Thyroid gland (tissue), 4 donors: ENCODE measurements around the gene VPS11. TPM values are rescaled to one million over a fixed set of nuclear protein-coding genes. Genes with fewer than 3 reads are reported as not detected.
"Not testable (repeated sequence)": the region's sequence is repeated elsewhere in the genome, so short reads cannot be mapped to it uniquely, and the experiment has no call there.

Experiments used
- DNase-seq, 2 donors: peaks; one replicate each; pipeline ENCODE4 v3.0.0-alpha.2; 2019
- H3K27ac ChIP-seq, 3 donors: fragments of 200-600 bp; sonication (generic); 1 replicate in 2 of 3; 2 replicates in 1 of 3; pipeline ENCODE4 v1.5.1; 2016 to 2019; ENCODE audit warnings: mild to moderate bottlenecking in 1 of 3, moderate library complexity in 1 of 3
- H3K27me3 ChIP-seq: fragments of 200-600 bp; sonication (generic); one replicate; pipeline ENCODE4 v1.5.1; 2019
- H3K36me3 ChIP-seq, 2 donors: fragments of 200-600 bp; sonication (generic); one replicate each; pipeline ENCODE4 v1.5.1; 2016 to 2019
- H3K4me1 ChIP-seq, 2 donors: fragments of 200-600 bp; sonication (generic); one replicate each; pipeline ENCODE4 v1.5.1; 2017 to 2019
- H3K4me3 ChIP-seq, 3 donors: fragments of 200-600 bp; sonication (generic); replicated peaks in 1 of 3; 1 replicate in 2 of 3; 2 replicates in 1 of 3; pipeline ENCODE4 v1.5.1; 2016; ENCODE audit warnings: mild to moderate bottlenecking in 1 of 3
- H3K9me3 ChIP-seq: fragments of 200-600 bp; sonication (generic); one replicate; pipeline ENCODE4 v1.5.1; 2017
- CTCF ChIP-seq, 6 experiments: fragments of 200-600 bp in 3 of 6; fragments of 450-650 bp in 3 of 6; sonication (generic) in 3 of 6; IDR thresholded peaks; one replicate each; pipeline ENCODE4 v1.5.1; 2016 to 2019; ENCODE audit warnings: antibody characterized with exemption in 6 of 6, mild to moderate bottlenecking in 2 of 6, inconsistent platforms in 1 of 6, moderate library complexity in 1 of 6
- POLR2A ChIP-seq, 2 donors: fragments of 450-650 bp; IDR thresholded peaks; one replicate each; pipeline ENCODE4 v1.6.1; 2017; ENCODE audit warnings: antibody characterized with exemption in 2 of 2, mild to moderate bottlenecking in 2 of 2, moderate library complexity in 1 of 2
- WGBS, 2 donors: methylation state at CpG; one replicate each; pipeline ENCODE4 v1.1.5; 2017; 5-methylcytosine and 5-hydroxymethylcytosine counted together
- intact Hi-C: fragments of 100-400 bp; cut with DNase I; formaldehyde crosslinking; loops from one replicate; pipeline ENCODE4 v1.15.1; 2023
- total RNA-seq, 4 donors: library from RNA; depleted of rRNA; stranded (reverse); fragments of >200 nt; gene quantifications; one replicate each; pipeline ENCODE4 v1.2.3, GENCODE V29; 2016

The VPS11 gene
- total RNA-seq, 4 donors from 2014 or later, result 40.3 to 64.4 (median 47.4) TPM

DNA sequence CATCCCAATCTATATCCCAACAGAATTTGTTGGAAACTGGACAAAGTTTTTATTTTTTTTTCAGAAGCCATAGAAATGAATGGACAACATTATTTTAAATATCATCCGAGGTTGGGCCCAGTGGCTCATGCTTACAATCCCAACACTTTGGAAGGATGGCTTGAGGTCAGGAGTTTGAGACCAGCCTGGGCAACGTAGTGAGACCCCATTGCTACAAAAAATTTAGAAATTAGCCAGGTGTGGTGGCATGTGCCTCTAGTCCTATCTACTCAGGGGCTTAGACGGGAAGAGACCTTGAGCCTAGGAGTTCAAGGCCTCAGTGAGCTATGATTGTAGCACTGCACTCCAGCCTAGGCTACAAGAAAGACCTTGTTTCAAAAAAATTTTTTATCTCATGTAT is 32.8 kb upstream of the VPS11 start:
- no peak for TF ChIP-seq POLR2A (IDR thresholded peaks at IDR 0.05)
- Histone ChIP-seq H3K36me3 (no peaks in the 10 kb centered on the region), H3K4me1 (peaks cover 4 to 10% of the 10 kb centered on the region in 2 donors), H3K27me3 (no peaks in the 10 kb centered on the region), H3K4me3 (no peak overlapping the region), H3K9me3 (no peaks in the 10 kb centered on the region), H3K27ac (no peak overlapping the region)
- intact Hi-C loops, result no loop called here
- 84 to 86% methylated on average over 3 of the region's 3 CpGs for WGBS, 2 donors
- no peak for DNase-seq

- Histone ChIP-seq H3K36me3 (no peaks in the 10 kb centered on the region), H3K4me1 (peaks cover 0 to 8% of the 10 kb centered on the region in 2 donors), H3K9me3 (no peaks in the 10 kb centered on the region), H3K27me3 (no peaks in the 10 kb centered on the region), H3K27ac (no peak overlapping the region), H3K4me3 (no peak overlapping the region)
- intact Hi-C loops, result no loop called here
- 74 to 79% methylated on average over 5 of the region's 5 CpGs for WGBS, 2 donors
- DNase-seq, result no peak
- TF ChIP-seq POLR2A (IDR thresholded peaks at IDR 0.05) (no peak), CTCF (IDR thresholded peaks at IDR 0.05) (no peak)
Measured at GRCh38 chr11:119038884-119039283, 28.7 kb upstream of the VPS11 start.

DNA sequence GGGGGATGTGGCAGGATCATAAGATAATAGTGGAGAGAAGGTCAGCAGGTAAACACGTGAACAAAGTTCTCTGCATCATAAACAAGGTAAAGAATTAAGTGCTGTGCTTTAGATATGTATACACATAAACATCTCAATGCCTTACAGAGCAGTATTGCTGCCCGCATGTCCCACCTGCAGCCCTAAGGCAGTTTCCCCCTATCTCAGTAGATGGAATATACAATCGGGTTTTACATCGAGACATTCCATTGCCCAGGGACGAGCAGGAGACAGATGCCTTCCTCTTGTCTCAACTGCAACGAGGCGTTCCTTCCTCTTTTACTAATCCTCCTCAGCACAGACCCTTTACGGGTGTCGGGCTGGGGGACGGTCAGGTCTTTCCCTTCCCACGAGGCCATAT is 28.1 kb upstream of the VPS11 start:
- intact Hi-C loops, H3K9me3 ChIP-seq, H3K36me3 ChIP-seq, DNase-seq, H3K27me3 ChIP-seq, H3K4me1 ChIP-seq, H3K27ac ChIP-seq, H3K4me3 ChIP-seq: not testable (repeated sequence)
- WGBS, 2 donors, result 21 to 25% methylated on average over 9 to 11 of the region's 11 CpGs

- TF ChIP-seq POLR2A (IDR thresholded peaks at IDR 0.05) (no peak), CTCF (IDR thresholded peaks at IDR 0.05) (no peak)
- 93% methylated on average over 4 of the region's 4 CpGs for WGBS, 2 donors
Measured at GRCh38 chr11:119041821-119042514, 25.6 kb upstream of the VPS11 start.

DNA sequence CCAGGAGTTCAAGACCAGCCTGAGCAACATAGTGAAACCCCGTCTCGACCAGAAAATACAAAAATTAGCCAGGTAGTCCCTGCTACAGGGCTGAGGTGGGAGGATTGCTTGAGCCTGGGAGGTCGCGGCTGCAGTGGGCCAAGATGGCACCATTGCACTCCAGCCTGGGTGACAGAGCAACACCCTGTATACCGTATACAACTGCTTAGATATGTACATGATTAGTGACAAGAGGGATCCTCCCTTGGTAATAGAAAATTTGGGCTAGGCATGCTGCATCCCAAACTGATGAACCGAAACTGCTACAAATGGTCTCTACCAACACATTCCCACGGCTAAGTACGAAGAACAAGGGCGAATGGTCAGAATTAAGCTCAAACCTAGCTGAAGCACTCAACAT is 24.7 kb upstream of the VPS11 start:
- DNase-seq, result no peak
- intact Hi-C loops, result no loop called here
- Histone ChIP-seq H3K27me3 (no peaks in the 10 kb centered on the region), H3K36me3 (peaks cover 31 to 33% of the 10 kb centered on the region in 2 donors), H3K4me3 (no peak overlapping the region), H3K27ac (no peak overlapping the region), H3K4me1 (peaks cover 0 to 8% of the 10 kb centered on the region in 2 donors), H3K9me3 (no peaks in the 10 kb centered on the region)
- WGBS, 2 donors, result 86 to 91% methylated on average over 9 of the region's 9 CpGs
- no peak for TF ChIP-seq POLR2A (IDR thresholded peaks at IDR 0.05)
- no peak for TF ChIP-seq CTCF (IDR thresholded peaks at IDR 0.05)

More at GRCh38 chr11:119041821-119042514, 25.6 kb upstream of the VPS11 start:
- peaks cover 22 to 24% of the 10 kb centered on the region in 2 donors for H3K36me3 ChIP-seq
- intact Hi-C loops, result no loop called here
- no peak overlapping the region for H3K27ac ChIP-seq
- H3K9me3 ChIP-seq, result no peaks in the 10 kb centered on the region
- no peak for DNase-seq
- peaks cover 0 to 8% of the 10 kb centered on the region in 2 donors for H3K4me1 ChIP-seq
- no peak overlapping the region for H3K4me3 ChIP-seq
- H3K27me3 ChIP-seq, result no peaks in the 10 kb centered on the region

DNA sequence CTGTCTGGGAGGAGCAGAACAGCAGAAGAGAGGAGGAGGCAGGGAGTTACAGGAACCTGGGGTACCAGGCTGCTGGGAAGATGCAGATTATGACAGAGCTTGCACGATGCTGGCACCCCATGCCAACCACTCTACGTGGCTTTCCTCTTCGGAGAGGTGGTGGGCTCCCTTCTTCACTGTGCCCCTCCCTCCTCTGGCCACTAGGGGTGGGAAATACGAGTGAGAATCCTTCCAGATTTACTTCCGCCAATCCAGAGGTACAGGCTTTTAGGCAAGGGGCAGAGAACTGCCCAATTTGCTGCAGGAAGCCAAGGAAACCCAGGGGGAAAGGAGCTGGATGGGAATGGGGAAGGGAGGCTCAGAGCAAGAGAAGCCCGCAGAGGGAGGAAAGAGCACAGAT is 22.9 kb upstream of the VPS11 start:
- intact Hi-C loops, result no loop called here
- Histone ChIP-seq H3K27me3 (no peaks in the 10 kb centered on the region), H3K4me3 (no peak overlapping the region), H3K36me3 (peaks cover 49 to 51% of the 10 kb centered on the region in 2 donors), H3K9me3 (no peaks in the 10 kb centered on the region), H3K4me1 (peaks cover 0 to 3% of the 10 kb centered on the region in 2 donors), H3K27ac (no peak overlapping the region)
- WGBS, 2 donors, result 85 to 87% methylated on average over 6 of the region's 6 CpGs
- TF ChIP-seq CTCF (IDR thresholded peaks at IDR 0.05) (no peak), POLR2A (IDR thresholded peaks at IDR 0.05) (no peak)
- DNase-seq, result no peak
